ENCODE results near the gene C9orf50.

DNA sequence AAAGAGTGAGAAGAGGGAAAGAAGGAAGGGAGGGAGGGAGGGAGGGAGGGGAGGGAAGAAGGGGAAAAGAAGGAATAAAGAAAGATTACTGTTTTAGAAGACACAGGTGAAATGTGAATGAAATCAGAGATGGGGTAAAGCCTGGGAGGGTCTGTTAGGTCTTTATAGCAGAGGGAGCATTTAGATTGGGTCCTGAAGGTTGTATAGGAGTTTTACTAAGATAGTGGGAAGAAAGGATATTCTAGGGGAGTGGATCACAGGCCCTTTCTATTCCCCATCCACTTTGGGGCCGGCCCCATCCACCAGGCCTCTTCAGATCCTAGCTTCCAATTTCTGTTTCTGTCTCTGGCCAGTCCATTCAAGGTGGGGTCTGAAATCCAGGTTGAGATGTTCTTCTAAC is 35.5 kb downstream of the C9orf50 start:
- no peak for TF ChIP-seq ZFX (IDR thresholded peaks at IDR 0.05)
- TF ChIP-seq, protein P1, sequence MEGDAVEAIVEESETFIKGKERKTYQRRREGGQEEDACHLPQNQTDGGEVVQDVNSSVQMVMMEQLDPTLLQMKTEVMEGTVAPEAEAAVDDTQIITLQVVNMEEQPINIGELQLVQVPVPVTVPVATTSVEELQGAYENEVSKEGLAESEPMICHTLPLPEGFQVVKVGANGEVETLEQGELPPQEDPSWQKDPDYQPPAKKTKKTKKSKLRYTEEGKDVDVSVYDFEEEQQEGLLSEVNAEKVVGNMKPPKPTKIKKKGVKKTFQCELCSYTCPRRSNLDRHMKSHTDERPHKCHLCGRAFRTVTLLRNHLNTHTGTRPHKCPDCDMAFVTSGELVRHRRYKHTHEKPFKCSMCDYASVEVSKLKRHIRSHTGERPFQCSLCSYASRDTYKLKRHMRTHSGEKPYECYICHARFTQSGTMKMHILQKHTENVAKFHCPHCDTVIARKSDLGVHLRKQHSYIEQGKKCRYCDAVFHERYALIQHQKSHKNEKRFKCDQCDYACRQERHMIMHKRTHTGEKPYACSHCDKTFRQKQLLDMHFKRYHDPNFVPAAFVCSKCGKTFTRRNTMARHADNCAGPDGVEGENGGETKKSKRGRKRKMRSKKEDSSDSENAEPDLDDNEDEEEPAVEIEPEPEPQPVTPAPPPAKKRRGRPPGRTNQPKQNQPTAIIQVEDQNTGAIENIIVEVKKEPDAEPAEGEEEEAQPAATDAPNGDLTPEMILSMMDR (conservative IDR thresholded peaks at IDR 0.05) = no peak

All from C4-2B (cell line).